GM18951 (cell line): ENCODE measurements around the gene ADGRG1.
A peak's percentile ranks its signal among the peaks of the same experiment; 100 is the strongest.

ENCODE experiments used
- POLR2A ChIP-seq: IDR thresholded peaks from 4 replicates; pipeline ENCODE4 v1.6.1; 2011; ENCODE audit warnings: mild to moderate bottlenecking; ENCODE audit not compliant: insufficient read length, insufficient read depth; ENCODE audit errors: extremely low read depth
- in situ Hi-C: fragments of 300-500 bp; cut with MboI; formaldehyde crosslinking; loops from one replicate; pipeline ENCODE4 v1.12.0; 2022; ENCODE audit warnings: low sequenced_read_pairs, mixed read lengths, inconsistent platforms; ENCODE audit not compliant: unreplicated experiment

The ADGRG1 gene

DNA sequence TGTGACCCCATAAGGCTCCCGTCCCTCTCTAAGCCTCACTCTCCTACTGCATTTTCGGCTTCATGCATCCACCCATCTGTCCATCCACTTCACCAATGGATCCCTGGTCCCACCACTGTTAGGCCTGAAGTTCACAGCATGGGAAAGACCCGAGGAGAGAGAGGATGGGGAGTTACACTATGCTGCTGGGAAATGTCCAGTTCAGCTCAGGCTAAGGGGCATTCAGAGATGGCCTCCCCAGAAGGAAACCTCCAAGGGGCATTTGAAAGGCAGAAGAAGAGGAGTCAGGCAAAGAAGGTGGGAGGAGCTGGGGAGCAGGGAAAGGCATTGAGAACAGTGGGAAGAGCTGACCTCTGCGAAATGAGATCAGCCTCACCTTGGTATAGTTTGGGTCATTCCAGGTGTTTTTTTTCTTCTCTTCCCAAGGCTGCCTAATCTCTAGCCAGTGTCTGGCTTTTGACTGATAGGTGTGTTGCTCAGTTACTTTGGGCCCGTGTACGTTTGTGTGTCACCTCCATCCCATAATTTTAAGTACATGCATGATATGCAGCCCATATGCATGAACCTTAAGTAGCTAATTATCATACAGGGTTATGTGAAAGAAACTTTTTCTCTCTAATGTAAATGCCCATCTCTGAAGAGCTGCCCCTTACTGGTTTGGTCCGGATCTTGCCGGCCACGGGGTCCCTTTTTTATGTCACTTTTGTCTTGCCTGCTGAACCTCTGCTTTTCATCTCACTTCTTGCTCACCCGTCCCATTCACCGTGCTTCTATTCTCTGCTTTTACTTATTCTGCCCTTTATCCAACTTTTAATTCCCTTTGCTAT is 54.6 kb downstream of the ADGRG1 start:
- in situ Hi-C loops: no loop called here
- TF ChIP-seq POLR2A: no peak

DNA sequence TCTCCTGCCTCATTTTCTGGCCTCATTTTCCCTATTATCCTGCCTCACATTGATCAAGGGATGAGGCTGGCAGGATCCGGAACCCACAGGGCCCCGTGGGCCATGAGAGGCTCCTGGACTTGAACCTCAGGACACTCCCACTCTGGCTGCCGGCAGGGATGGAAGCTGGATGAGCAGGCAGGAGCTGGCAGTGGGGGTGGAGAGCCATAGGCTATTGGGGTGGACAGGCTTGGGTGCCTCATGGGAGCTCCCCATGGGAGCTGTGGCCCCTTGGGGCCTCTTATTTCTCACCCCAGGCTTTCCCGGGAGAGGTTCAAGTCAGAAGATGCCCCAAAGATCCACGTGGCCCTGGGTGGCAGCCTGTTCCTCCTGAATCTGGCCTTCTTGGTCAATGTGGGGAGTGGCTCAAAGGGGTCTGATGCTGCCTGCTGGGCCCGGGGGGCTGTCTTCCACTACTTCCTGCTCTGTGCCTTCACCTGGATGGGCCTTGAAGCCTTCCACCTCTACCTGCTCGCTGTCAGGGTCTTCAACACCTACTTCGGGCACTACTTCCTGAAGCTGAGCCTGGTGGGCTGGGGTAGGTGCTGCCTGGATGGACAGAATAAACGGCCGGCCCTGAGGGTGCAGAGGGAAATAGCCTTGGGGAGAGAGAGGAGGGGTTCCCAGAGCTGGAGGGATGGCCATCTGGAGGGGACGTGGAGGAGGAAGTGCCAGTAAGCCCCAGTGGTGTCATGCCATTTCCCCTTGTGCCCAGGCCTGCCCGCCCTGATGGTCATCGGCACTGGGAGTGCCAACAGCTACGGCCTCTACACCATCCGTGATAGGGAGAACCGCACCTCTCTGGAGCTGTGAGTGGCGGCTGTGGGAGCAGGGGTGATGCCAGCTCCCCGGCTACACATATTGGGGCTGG is 55.5 kb downstream of the ADGRG1 start:
- in situ Hi-C loops: no loop called here
- no peak for TF ChIP-seq POLR2A

DNA sequence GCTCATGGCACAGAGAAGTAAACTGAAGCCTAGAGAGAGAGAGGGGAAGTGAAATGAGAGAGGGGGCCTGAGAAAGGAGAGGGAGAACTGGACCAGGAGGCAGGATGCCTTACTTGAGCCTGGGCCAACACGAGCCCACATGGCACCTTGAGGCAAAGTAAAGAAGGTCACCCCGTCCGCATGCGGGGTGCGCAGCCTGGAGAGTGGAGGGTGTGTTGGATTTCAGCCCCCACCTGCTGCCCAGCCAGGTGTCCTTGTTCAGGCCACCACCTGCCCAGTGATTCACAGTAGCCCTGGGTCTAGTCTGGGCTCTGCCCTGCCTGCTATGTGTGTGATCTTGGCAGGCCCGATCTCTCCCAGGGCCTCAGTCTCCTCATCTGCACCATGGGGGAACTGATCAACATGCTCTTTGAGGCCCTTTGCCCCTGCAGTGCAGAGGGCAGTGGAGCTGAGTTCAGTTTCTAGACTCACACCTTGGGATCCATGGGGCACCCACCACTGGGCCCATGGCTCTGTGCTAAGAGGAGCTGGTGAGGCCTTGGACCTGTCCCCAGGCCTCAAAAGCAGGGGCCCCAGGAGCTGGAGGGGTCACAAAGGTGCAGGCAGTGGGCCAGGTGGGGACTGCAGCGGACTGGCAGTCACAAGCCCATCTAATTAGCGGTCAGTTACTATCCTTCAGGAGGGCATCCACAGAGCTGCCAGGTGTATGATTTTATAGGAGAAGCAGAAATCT is 56.4 kb downstream of the ADGRG1 start:
- in situ Hi-C loops: no loop called here
- no peak for TF ChIP-seq POLR2A

DNA sequence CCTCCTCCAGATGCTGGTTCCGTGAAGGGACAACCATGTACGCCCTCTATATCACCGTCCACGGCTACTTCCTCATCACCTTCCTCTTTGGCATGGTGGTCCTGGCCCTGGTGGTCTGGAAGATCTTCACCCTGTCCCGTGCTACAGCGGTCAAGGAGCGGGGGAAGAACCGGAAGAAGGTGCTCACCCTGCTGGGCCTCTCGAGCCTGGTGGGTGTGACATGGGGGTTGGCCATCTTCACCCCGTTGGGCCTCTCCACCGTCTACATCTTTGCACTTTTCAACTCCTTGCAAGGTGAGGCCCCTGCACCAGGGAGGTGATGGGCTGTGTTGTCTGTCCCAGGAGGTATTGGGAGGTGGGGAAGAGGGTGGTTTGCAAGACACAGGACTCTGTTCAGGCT is 57.2 kb downstream of the ADGRG1 start:
- in situ Hi-C loops: no loop called here
- TF ChIP-seq POLR2A: no peak

DNA sequence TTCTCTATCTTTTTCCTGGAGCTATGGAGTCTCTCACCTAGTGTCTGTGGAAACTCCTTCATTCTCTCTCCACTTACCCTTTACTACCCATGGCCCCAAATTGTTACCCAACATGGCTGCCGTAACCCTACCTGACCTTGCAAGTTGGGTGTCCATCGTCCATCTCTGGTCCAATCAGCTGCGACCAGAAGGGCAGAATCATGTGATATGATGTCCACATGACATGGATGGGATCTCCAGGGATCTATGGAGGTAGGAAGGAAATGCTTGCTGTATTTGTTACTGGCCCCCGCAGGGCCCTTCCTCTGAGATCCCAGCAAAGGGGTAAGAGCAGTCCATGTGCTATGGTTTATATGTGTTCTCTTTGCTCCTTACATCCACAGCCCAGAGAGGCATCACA is 58.1 kb downstream of the ADGRG1 start:
- in situ Hi-C loops: no loop called here
- no peak for TF ChIP-seq POLR2A

DNA sequence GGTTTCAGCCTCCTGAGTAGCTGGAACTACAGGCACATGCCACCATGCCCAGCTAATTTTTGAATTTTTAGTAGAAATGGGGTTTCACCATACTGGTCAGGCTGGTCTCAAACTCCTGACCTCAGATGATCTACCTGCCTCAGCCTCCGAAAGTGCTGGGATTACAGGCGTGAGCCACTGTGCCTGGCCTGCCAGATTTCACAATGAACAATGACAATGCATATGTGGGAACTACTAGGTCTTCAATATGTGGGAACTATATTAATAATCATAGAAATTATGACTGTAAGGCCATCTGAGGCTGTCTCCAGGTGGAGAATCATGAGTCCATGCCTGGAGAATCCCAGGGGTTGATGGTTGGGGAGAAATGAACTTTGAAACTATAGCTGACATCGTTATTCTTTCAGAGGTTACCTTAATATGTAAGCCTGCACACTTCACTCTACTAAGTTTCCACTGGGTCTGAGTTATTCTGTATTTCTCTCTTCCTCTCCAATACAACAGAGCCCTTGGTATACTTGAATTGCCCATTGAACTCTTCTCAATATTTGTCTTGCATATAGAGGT is 59.0 kb downstream of the ADGRG1 start:
- in situ Hi-C loops: no loop called here
- TF ChIP-seq POLR2A: no peak

DNA sequence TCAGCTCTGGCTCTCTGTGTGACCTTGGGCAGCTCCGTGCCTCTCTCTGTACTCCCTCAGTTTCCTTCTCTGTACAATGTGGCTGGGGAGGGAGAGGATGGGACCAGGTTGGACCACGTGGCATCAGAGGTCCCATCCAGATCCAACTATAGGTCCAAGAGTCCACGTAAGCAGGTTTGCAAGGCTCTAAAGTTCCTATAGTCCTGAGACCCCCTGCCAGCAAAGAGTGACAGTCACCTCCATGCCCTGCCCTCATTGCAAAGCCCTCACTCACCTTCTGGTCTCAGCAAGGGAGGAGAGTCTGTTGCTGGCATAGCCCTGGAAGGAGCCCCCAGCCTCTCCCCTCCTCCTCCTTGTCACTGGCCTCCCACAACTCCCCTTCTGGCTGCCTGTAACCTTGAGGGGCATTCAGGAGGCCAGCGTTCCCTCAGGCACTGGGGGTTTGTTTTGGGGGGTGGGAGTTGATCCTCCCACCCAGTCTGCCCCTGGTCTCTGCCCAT is 60.1 kb downstream of the ADGRG1 start:
- TF ChIP-seq POLR2A: no peak

DNA sequence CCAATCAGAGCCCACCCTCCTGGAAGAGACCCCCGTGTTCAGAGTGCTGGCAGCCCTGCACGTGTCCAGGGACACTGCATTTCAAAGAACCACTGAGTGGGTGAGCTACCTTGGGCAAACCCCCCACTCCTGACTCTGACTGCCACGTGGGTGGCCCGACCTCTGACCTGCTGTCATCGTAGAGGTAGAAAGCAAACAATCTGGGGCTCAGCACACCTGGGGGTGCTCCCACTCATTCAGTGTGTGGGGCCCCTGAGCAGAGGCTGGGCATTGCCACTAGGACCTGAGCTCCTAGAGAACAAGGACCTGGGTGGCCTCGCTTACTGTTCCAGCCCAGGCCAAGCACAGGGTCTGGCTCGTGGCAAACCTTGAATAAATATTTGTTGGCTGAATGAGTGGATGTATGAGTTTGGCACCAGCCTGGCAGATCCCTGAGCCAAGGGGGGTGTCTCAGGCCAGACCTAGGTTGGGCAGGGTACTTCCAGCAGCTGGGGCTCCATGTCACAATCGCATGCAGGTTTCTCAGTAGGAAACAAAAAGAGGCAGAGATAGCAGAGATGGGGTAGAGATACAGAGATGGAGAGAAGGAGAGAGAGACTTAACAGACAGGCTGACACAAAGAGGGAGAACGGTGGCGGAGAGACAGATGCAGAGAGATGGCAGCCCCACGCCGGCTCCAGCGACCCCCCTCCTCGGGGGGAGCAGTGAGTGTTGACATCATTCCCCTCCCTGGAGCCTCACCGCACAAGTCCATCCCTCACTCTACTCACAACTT is 60.7 kb downstream of the ADGRG1 start:
- in situ Hi-C loops: no loop called here
- no peak for TF ChIP-seq POLR2A

More for the DNA sequence above, 60.1 kb downstream of the ADGRG1 start:
- in situ Hi-C loops: no loop called here

DNA sequence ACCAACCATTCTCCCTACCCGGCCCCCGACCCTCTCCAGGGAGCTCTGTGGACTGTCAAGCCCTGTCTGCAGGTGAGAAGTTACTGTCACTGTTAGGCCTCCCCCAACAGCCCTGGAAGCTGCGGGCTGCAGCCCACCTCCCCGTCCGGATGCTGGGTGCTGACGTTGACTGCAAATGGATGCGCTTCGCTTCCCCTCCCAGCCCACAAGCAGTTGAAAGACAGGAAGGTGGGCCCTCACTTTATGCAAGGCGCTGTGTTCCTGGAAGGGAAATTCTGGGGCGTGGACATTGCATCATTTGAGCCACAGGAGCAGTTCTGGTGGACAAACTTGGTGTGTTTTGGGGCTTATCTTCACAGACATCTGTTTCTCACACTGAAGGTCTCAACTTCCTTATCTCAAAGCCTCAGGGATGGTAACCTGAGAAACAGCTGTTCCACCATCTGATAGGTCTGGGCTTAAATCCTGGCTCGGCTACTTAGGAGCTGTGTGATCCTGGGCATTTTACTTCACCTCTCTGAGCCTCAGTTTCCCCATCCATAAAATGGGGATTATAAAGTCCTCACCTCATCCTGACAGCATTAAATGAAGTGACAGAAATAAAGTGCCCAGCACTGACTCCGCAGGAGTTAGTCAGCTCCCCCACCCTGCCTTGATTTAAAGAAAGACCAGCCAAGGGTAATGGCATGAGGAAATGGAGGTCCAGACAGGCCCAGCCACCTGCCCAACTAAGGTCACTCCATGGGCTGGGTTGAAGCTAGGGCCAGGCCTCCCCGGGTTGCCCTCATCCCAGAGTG is 61.5 kb downstream of the ADGRG1 start:
- in situ Hi-C loops: no loop called here
- peak; percentile 17 for TF ChIP-seq POLR2A

DNA sequence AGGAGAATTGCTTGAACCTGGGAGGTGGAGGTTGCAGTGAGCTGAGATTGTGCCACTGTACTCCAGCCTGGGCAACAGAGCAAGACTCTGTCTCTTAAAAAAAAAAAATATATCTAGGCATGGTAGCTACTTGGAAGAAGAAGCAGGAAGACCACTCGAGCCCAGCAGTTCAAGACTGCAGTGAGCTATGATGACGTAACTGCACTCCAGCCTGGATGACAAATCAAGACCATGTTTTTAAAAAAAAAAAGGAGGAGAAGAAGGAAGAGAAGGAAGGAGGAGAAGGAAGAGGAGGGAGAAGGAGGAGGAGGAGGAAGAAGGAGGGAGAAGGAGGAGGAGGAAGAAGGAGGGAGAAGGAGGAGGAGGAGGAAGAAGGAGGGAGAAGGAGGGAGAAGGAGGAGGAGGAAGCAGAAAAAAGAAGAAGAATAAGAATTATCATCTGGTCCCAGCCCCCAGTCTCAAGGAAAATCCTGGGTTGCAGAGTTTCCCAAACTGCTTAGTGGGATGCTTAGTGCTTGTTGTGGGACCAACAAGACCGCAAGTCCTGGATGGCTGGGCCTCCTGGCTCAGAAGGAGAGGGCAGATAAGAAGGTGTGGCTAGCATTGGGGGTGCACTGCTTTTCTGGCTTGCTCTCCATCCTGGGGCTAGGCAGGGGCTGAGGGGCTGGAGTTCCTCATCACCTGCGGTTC is 62.5 kb downstream of the ADGRG1 start:
- in situ Hi-C loops: no loop called here
- no peak for TF ChIP-seq POLR2A

DNA sequence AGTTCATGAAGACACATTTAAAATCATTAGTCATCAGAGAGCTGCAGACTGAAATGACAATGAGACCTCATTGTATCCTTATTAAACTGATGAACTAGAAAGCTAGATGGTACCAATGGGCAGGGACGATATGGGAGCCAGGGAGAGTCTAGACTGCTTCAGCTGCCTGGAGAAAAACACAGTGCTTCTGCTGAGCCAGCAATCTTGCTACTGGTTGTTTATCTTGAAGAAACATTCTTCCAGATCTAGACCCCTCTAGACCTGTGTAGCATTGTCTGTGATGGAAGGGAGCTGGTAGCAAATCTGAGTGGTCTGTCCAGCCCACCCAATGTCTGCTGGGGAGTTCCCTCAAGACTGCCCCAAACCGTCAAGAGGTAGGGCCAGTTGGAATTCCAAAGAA is 64.2 kb downstream of the ADGRG1 start:
- in situ Hi-C loops: no loop called here
- no peak for TF ChIP-seq POLR2A

DNA sequence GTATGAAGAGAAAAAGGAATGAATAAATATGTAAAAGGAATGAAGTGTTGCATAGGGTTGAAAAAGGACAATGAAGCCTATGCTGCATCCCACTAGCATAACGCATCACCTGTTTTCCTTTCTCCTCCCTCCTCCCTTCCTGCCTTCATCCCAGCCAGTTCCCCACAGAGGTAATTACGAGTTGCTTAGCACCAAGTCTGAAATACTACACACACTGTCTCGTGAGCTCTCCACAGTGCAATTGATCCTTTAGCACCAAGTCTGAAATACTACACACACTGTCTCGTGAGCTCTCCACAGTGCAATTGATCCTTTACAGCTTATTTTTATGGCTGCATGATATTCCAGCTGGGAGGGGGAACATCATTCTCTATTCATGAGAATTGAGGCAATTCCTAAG is 65.1 kb downstream of the ADGRG1 start:
- TF ChIP-seq POLR2A: no peak
- in situ Hi-C loops: no loop called here
